Astrocyte (in vitro differentiated cells and primary cell): Measurements from ENCODE around the gene MED12L. TPM values are rescaled to one million over a fixed set of nuclear protein-coding genes. Genes with fewer than 3 reads are reported as not detected.

Experiments
- DNase-seq: peaks from one replicate; pipeline ENCODE4 v3.0.0-alpha.2; 2010; ENCODE audit warnings: low read depth
- FAIRE-seq: peaks from 2 replicates; lab custom pipeline; 2011; peaks lifted over from hg19 to GRCh38; lab: Jason Lieb, UNC
- H2AFZ ChIP-seq: 2 replicates; pipeline ENCODE4 v1.6.0; 2012; ENCODE audit warnings: low read depth, low read length, inconsistent platforms
- H3K27ac ChIP-seq: 2 replicates; pipeline ENCODE4 v1.5.1; 2011; ENCODE audit warnings: low read depth, low read length, inconsistent platforms
- H3K27me3 ChIP-seq: 2 replicates; pipeline ENCODE4 v1.6.0; 2011; ENCODE audit warnings: low read length, inconsistent platforms; ENCODE audit not compliant: insufficient read depth
- H3K36me3 ChIP-seq: 2 replicates; pipeline ENCODE4 v1.5.1; 2011; ENCODE audit warnings: low read length, inconsistent platforms; ENCODE audit not compliant: insufficient read depth
- H3K4me1 ChIP-seq: 2 replicates; pipeline ENCODE4 v1.5.1; 2011; ENCODE audit warnings: low read length, inconsistent platforms; ENCODE audit not compliant: insufficient read depth
- H3K4me2 ChIP-seq: 2 replicates; pipeline ENCODE4 v1.6.0; 2012; ENCODE audit warnings: low read length, inconsistent platforms
- H3K4me3 ChIP-seq: 2 replicates; pipeline ENCODE4 v1.5.1; 2011; ENCODE audit warnings: low read depth, mild to moderate bottlenecking, low read length, inconsistent platforms; ENCODE audit not compliant: insufficient read depth
- H3K79me2 ChIP-seq: 2 replicates; pipeline ENCODE4 v1.6.0; 2012; ENCODE audit warnings: mild to moderate bottlenecking, low read length, inconsistent platforms; ENCODE audit not compliant: insufficient read depth
- H3K9ac ChIP-seq: 2 replicates; pipeline ENCODE4 v1.6.0; 2012; ENCODE audit warnings: mild to moderate bottlenecking, low read length, inconsistent platforms
- H3K9me3 ChIP-seq: 2 replicates; pipeline ENCODE4 v1.5.1; 2012; ENCODE audit warnings: low read depth, mild to moderate bottlenecking, low read length, inconsistent platforms; ENCODE audit not compliant: insufficient read depth
- H4K20me1 ChIP-seq: 2 replicates; pipeline ENCODE4 v1.6.0; 2012; ENCODE audit warnings: low read length, inconsistent platforms; ENCODE audit not compliant: insufficient read depth
- H3K27ac Mint-ChIP-seq: one replicate; pipeline ENCODE4 v1.8.0; 2021; ENCODE audit warnings: mild to moderate bottlenecking, mixed read lengths; ENCODE audit not compliant: unreplicated experiment
- H3K27me3 Mint-ChIP-seq: one replicate; pipeline ENCODE4 v1.8.0; 2021; ENCODE audit warnings: low read depth, mixed read lengths; ENCODE audit not compliant: unreplicated experiment
- H3K36me3 Mint-ChIP-seq: one replicate; pipeline ENCODE4 v1.8.0; 2021; ENCODE audit warnings: low read depth, mixed read lengths; ENCODE audit not compliant: unreplicated experiment
- H3K4me1 Mint-ChIP-seq: one replicate; pipeline ENCODE4 v1.8.0; 2021; ENCODE audit warnings: low read depth, mixed read lengths; ENCODE audit not compliant: unreplicated experiment
- H3K4me3 Mint-ChIP-seq: one replicate; pipeline ENCODE4 v1.8.0; 2021; ENCODE audit warnings: mild to moderate bottlenecking, moderate library complexity, mixed read lengths; ENCODE audit not compliant: unreplicated experiment
- H3K9me3 Mint-ChIP-seq: one replicate; pipeline ENCODE4 v1.8.0; 2021; ENCODE audit warnings: mild to moderate bottlenecking, mixed read lengths; ENCODE audit not compliant: unreplicated experiment
- CTCF ChIP-seq: IDR thresholded peaks from 2 replicates; pipeline ENCODE4 v1.5.1; 2011; ENCODE audit warnings: low read depth, mild to moderate bottlenecking, inconsistent platforms, low read length, moderate library complexity; ENCODE audit not compliant: insufficient read depth
- EZH2 ChIP-seq: IDR thresholded peaks from 2 replicates; pipeline ENCODE4 v1.6.1; 2012; ENCODE audit warnings: mild to moderate bottlenecking, low read length, inconsistent platforms; ENCODE audit not compliant: insufficient read depth
- total RNA-seq: library from RNA; stranded (reverse); gene quantifications from 2 replicates; pipeline ENCODE4 v1.2.1, GENCODE V29; 2021

The MED12L gene
- total RNA-seq, 1 donor from 2014 or later, result 8.2 TPM

GRCh38 chr3:151101270-151101969 lies 16.0 kb downstream of the MED12L start:
- Mint-ChIP-seq H3K27me3 (no peaks in the 10 kb centered on the region), H3K27ac (peak overlapping the region; percentile 43), H3K4me3 (peak overlapping the region; percentile 1), H3K9me3 (peaks cover 5% of the 10 kb centered on the region), H3K4me1 (peaks cover 26% of the 10 kb centered on the region), H3K36me3 (no peaks in the 10 kb centered on the region)
- no peak overlapping the region for H3K27ac ChIP-seq
- no peaks in the 10 kb centered on the region for H3K36me3 ChIP-seq
- H3K4me1 ChIP-seq, result no peaks in the 10 kb centered on the region
- no peaks in the 10 kb centered on the region for H3K27me3 ChIP-seq
- H3K4me2 ChIP-seq, result no peak overlapping the region
- no peak overlapping the region for H3K4me3 ChIP-seq
- H3K79me2 ChIP-seq, result no peaks in the 10 kb centered on the region
- H3K9me3 ChIP-seq, result no peaks in the 10 kb centered on the region
- TF ChIP-seq CTCF (no peak), EZH2 (no peak)
- peaks cover 6% of the 10 kb centered on the region for H4K20me1 ChIP-seq
- no peak overlapping the region for H2AFZ ChIP-seq
- DNase-seq (no peak), FAIRE-seq (no peak)
- no peak overlapping the region for H3K9ac ChIP-seq

GRCh38 chr3:151106311-151106710 lies 20.8 kb downstream of the MED12L start:
- no peak overlapping the region for H3K4me3 Mint-ChIP-seq
- DNase-seq (no peak), FAIRE-seq (no peak)
- H3K27ac Mint-ChIP-seq, result no peak overlapping the region
- Histone ChIP-seq H3K4me3 (no peak overlapping the region), H3K27me3 (no peaks in the 10 kb centered on the region), H3K36me3 (no peaks in the 10 kb centered on the region), H3K4me2 (no peak overlapping the region), H3K79me2 (no peaks in the 10 kb centered on the region), H3K27ac (no peak overlapping the region), H3K9me3 (no peaks in the 10 kb centered on the region), H4K20me1 (peaks cover 6% of the 10 kb centered on the region), H3K4me1 (no peaks in the 10 kb centered on the region), H2AFZ (no peak overlapping the region), H3K9ac (no peak overlapping the region)
- no peak for TF ChIP-seq EZH2
- TF ChIP-seq CTCF, result no peak
- no peaks in the 10 kb centered on the region for H3K27me3 Mint-ChIP-seq
- H3K36me3 Mint-ChIP-seq, result no peaks in the 10 kb centered on the region
- peaks cover 29% of the 10 kb centered on the region for H3K4me1 Mint-ChIP-seq
- no peaks in the 10 kb centered on the region for H3K9me3 Mint-ChIP-seq

- no peak for FAIRE-seq
- H3K4me1 Mint-ChIP-seq, result peaks cover 22% of the 10 kb centered on the region
- no peaks in the 10 kb centered on the region for H3K27me3 Mint-ChIP-seq
- no peaks in the 10 kb centered on the region for H3K36me3 Mint-ChIP-seq
- Histone ChIP-seq H3K79me2 (no peaks in the 10 kb centered on the region), H3K27ac (no peak overlapping the region), H3K36me3 (no peaks in the 10 kb centered on the region), H3K9me3 (no peaks in the 10 kb centered on the region), H3K9ac (no peak overlapping the region), H2AFZ (no peak overlapping the region), H3K4me3 (no peak overlapping the region), H4K20me1 (peaks cover under 1% of the 10 kb centered on the region), H3K4me1 (no peaks in the 10 kb centered on the region), H3K4me2 (no peak overlapping the region), H3K27me3 (no peaks in the 10 kb centered on the region)
- DNase-seq, result no peak
- no peak for TF ChIP-seq EZH2
- no peak for TF ChIP-seq CTCF
- no peak overlapping the region for H3K27ac Mint-ChIP-seq
- H3K9me3 Mint-ChIP-seq, result no peaks in the 10 kb centered on the region
- H3K4me3 Mint-ChIP-seq, result no peak overlapping the region
These were observed 21.7 kb downstream of the MED12L start for GRCh38 chr3:151107177-151107576.
